NCI-H2196 (cell line): Measurements from ENCODE around the gene SLIT3.

Source experiments
- DNase-seq: peaks from one replicate; lab custom pipeline; 2025; ENCODE audit not compliant: unreplicated experiment; lab: John Stamatoyannopoulos, UW

Gene SLIT3

GRCh38 chr5:168726342-168726741 lies 574.6 kb downstream of the SLIT3 start:
- DNase-seq, result no peak

DNA sequence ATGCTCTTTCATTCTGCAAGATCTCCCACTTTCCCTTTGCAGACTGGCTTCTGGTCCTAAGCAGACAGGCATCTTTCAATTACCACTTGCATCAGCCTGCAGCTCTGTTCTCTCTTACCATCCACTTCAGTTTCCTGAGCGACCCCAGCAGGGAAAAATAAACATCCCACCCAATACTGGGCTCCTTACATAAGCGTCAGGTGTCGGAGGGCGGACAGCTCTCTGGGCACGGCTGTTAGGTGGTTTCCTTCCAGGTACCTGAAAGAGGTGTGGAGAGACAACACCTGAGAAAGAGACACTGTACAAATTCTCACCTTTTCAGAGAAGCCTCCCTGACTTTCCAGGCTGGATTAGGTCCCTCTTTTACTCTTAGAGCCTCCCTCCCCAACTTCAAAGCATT lies 576.7 kb downstream of the SLIT3 start:
- no peak for DNase-seq

GRCh38 chr5:168723037-168723436 lies 577.9 kb downstream of the SLIT3 start:
- DNase-seq, result no peak

- no peak for DNase-seq
Observed at GRCh38 chr5:168721966-168722365, 579.0 kb downstream of the SLIT3 start.

- DNase-seq, result no peak
Observed at GRCh38 chr5:168721002-168721753, 579.8 kb downstream of the SLIT3 start.

GRCh38 chr5:168720575-168720974 lies 580.4 kb downstream of the SLIT3 start:
- no peak for DNase-seq

- DNase-seq, result no peak
Observed at GRCh38 chr5:168714046-168714445, 586.9 kb downstream of the SLIT3 start.

- no peak for DNase-seq
Observed at GRCh38 chr5:168713051-168713450, 587.9 kb downstream of the SLIT3 start.

- no peak for DNase-seq
Observed at GRCh38 chr5:168712280-168712924, 588.5 kb downstream of the SLIT3 start.

GRCh38 chr5:168710706-168711105 lies 590.2 kb downstream of the SLIT3 start:
- DNase-seq, result no peak

DNA sequence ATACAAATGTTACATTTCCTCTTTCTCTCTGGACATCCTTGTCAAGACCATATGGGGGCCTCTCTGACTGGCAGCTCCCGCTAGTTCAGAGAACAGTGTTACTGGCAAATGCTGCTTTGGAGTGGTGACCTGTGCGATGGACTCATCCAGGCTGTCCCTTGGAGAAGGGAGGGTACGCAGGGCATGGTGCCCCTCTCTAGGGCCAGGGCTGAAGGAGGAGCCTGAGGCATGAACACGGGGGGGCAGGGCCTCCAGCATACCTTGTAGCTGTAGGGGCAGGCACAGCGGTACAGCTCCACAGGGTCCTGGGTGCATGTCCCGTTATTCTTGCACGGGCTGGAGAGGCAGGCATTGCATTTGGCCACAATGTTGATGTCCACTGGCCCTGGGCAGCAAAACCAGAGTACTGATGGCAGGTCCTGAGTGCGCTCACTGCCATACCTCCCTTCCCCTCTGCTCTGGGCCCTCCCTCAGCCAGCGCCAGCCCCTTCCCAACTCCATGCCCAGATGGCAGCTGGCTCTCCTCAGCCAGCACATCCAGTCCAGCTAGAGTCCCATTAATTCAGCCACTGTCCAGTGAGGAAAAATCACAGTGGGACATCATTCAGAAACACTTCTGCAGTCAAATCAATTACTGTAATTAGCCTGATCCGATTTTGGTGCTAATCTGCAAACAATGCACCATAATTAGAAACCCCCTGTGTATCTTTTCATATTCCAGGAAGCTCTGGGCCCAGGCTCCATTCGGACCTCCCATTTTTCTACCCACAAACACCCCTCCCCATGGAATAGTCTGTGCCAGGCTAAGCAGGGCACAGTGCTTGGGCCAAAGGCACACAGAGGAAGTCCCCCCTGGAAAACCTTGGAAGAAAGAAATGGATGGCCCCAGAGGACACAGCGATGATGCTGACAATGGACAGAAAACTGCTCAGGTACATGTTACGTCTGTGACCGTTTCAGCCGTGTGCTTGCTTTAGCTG lies 592.9 kb downstream of the SLIT3 start:
- no peak for DNase-seq

GRCh38 chr5:168706655-168707069 lies 594.3 kb downstream of the SLIT3 start:
- no peak for DNase-seq

DNA sequence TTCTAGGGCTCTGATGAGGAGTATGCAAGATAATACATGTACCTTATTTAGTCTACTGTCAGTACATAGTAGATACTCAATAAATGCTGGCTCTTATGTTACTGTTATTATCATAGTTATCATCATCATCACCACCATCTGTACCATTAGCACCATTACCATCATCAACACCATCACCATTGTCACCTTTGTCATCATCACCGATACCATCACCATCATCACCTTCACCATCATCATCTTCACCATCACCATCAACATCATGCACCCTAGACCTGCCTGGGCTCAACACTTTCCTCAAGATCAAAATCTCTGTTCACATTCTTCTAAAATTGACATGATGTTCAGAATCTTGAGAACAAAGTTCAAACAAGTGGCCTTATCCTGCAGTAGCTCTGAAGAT lies 595.6 kb downstream of the SLIT3 start:
- no peak for DNase-seq

GRCh38 chr5:168702511-168702910 lies 598.4 kb downstream of the SLIT3 start:
- DNase-seq, result no peak

GRCh38 chr5:168701641-168702040 lies 599.3 kb downstream of the SLIT3 start:
- no peak for DNase-seq

- no peak for DNase-seq
Observed at GRCh38 chr5:168699002-168699401, 601.9 kb downstream of the SLIT3 start.

GRCh38 chr5:168697034-168697720 lies 603.8 kb downstream of the SLIT3 start:
- no peak for DNase-seq

DNA sequence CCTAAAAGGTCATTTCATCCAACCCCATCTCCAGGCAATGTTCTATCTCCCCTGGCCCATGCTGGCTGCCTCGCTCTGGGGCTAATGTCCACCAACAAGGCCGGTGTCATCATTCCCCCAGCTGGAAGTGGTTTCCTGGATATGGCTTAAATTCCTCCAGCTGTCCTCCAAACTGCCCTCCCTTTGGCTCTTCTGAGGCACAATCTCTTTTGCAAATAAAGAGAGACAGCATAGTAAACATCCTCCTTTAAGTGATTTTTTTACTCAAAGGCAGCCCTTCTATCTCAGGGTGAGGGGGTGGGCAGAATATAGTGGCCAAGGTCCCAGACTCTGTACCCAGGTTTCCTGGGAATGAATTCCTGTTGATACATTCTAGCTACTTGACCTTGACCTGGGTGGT lies 604.3 kb downstream of the SLIT3 start:
- no peak for DNase-seq

DNA sequence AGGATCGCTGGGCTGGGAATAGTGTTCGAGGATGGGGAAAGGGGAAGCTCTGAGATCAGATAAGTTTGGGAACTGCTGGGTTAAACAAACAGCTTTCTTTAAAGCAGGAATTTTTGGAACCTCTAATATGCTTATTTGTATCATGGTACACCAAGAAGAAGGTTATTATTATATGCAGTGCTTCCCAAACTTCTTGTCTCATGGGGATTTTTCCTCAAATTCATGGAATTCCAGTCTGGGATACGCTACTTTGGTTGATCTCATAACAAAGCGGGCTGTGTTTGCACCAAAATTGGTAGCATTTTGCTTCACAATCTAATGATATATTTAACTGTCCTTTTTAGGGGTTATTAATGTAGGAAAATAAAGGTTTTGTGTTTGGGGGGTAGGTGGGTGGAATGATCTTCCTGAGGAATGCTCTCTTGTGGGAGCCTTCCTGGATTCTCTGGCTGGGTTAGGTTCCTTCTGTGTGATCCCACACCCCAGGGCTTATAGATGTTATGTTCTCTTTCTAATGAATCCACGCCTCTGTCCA lies 605.6 kb downstream of the SLIT3 start:
- DNase-seq, result no peak

- no peak for DNase-seq
Observed at GRCh38 chr5:168694289-168694688, 606.6 kb downstream of the SLIT3 start.

GRCh38 chr5:168693883-168694282 lies 607.1 kb downstream of the SLIT3 start:
- no peak for DNase-seq
